H1 (cell line): ENCODE results near the gene MYH16. TPM values are rescaled to one million over a fixed set of nuclear protein-coding genes. Genes with fewer than 3 reads are reported as not detected.

Source experiments
- CTCF ChIA-PET: fragments of 300-600 bp; sonication (Branson Sonifier 250); formaldehyde crosslinking; loops from one replicate; lab custom pipeline; 2021; ENCODE audit not compliant: partially characterized antibody; lab: Charles Lee
- POLR2A ChIA-PET: fragments of 300-600 bp; sonication (Branson Sonifier 250); formaldehyde crosslinking; loops from one replicate; lab custom pipeline; 2021; ENCODE audit warnings: inconsistent platforms; ENCODE audit not compliant: partially characterized antibody; lab: Charles Lee
- DNase-seq, 2 experiments: peaks; one replicate each; pipeline versions ENCODE4 v3.0.0 to v3.0.0-alpha.2; 2010 to 2022; ENCODE audit warnings: low spot score in 2 of 2, low read depth in 1 of 2, mixed read lengths in 1 of 2
- FAIRE-seq: peaks from 2 replicates; lab custom pipeline; 2011; peaks lifted over from hg19 to GRCh38; lab: Jason Lieb, UNC
- H2AFZ ChIP-seq: 2 replicates; pipeline ENCODE4 v1.8.1; 2012; ENCODE audit warnings: low read length, inconsistent platforms
- H2AK5ac ChIP-seq: 2 replicates; pipeline ENCODE4 v1.6.1; 2013; ENCODE audit warnings: low read depth, low read length
- H2BK120ac ChIP-seq: replicated peaks from 2 replicates; pipeline ENCODE3; 2013; ENCODE audit warnings: low read depth, low read length, inconsistent platforms
- H2BK12ac ChIP-seq: 2 replicates; pipeline ENCODE4 v1.6.1; 2013; ENCODE audit warnings: low read depth, low read length
- H2BK15ac ChIP-seq: 2 replicates; pipeline ENCODE4 v1.6.1; 2013; ENCODE audit warnings: low read length
- H2BK20ac ChIP-seq: 2 replicates; pipeline ENCODE4 v1.6.1; 2013; ENCODE audit warnings: low read length
- H2BK5ac ChIP-seq: 2 replicates; pipeline ENCODE4 v1.6.1; 2013; ENCODE audit warnings: low read depth, low read length
- H3K14ac ChIP-seq: 2 replicates; pipeline ENCODE4 v1.6.1; 2013; ENCODE audit warnings: inconsistent platforms; ENCODE audit not compliant: insufficient read length
- H3K18ac ChIP-seq: 2 replicates; pipeline ENCODE4 v1.6.1; 2013; ENCODE audit warnings: low read length; ENCODE audit errors: extremely low read depth
- H3K23ac ChIP-seq: 2 replicates; pipeline ENCODE4 v1.6.1; 2013; ENCODE audit warnings: inconsistent platforms; ENCODE audit not compliant: insufficient read length
- H3K23me2 ChIP-seq: 2 replicates; pipeline ENCODE4 v1.6.1; 2013; ENCODE audit warnings: low read depth, low read length
- H3K27ac ChIP-seq: 2 replicates; pipeline ENCODE4 v1.6.1; 2011; ENCODE audit warnings: low read depth, low read length, inconsistent platforms
- H3K27me3 ChIP-seq, 4 experiments: replicated peaks in 1 of 4; 1 replicate in 1 of 4; 2 replicates in 3 of 4; pipeline versions ENCODE4 v1.6.1 to v1.8.1; 2011 to 2013; ENCODE audit warnings: low read length in 3 of 4, mild to moderate bottlenecking in 3 of 4, inconsistent platforms in 2 of 4, mixed read lengths in 2 of 4, moderate library complexity in 1 of 4; ENCODE audit not compliant: control insufficient read depth in 3 of 4, insufficient read depth in 3 of 4; ENCODE audit errors: extremely low read depth in 1 of 4
- H3K36me3 ChIP-seq, 4 experiments: 2 replicates each; pipeline versions ENCODE4 v1.6.1 to v1.8.1; 2011 to 2013; ENCODE audit warnings: mild to moderate bottlenecking in 4 of 4, low read length in 3 of 4, moderate library complexity in 2 of 4, control low read depth in 1 of 4, inconsistent platforms in 1 of 4; ENCODE audit not compliant: insufficient read depth in 4 of 4, control insufficient read depth in 2 of 4
- H3K4ac ChIP-seq: replicated peaks from 2 replicates; pipeline ENCODE3; 2013; ENCODE audit warnings: low read length, low read depth, mixed read lengths, inconsistent platforms; ENCODE audit not compliant: insufficient read length
- H3K4me1 ChIP-seq, 4 experiments: replicated peaks in 1 of 4; 1 replicate in 1 of 4; 2 replicates in 3 of 4; pipeline versions ENCODE4 v1.6.1 to v1.8.1; 2011 to 2013; ENCODE audit warnings: low read length in 3 of 4, inconsistent platforms in 2 of 4, mixed read lengths in 1 of 4; ENCODE audit not compliant: insufficient read depth in 4 of 4, control insufficient read depth in 3 of 4
- H3K4me2 ChIP-seq, 2 experiments: 2 replicates each; pipeline versions ENCODE4 v1.6.1 to v1.8.1; 2011 to 2013; ENCODE audit warnings: low read depth in 2 of 2, low read length in 2 of 2, control low read depth in 1 of 2, inconsistent platforms in 1 of 2, mild to moderate bottlenecking in 1 of 2; ENCODE audit not compliant: insufficient read depth in 1 of 2
- H3K4me3 ChIP-seq, 4 experiments: fragments of 200-600, 300-600 bp in 1 of 4; sonication (generic), shearing (Covaris generic), sonication (Bioruptor Twin) in 1 of 4; 2 replicates each; pipeline versions ENCODE4 v1.5.1 to v1.8.1; 2011 to 2016; ENCODE audit warnings: low read length in 4 of 4, low read depth in 3 of 4, control low read depth in 2 of 4, inconsistent platforms in 2 of 4, mild to moderate bottlenecking in 2 of 4, mixed read lengths in 1 of 4, moderate library complexity in 1 of 4; ENCODE audit not compliant: insufficient read depth in 2 of 4; ENCODE audit errors: extremely low read depth in 1 of 4
- H3K56ac ChIP-seq: replicated peaks from 2 replicates; pipeline ENCODE3; 2013; ENCODE audit warnings: low read depth, mild to moderate bottlenecking, mixed read lengths, low read length, inconsistent platforms; ENCODE audit not compliant: insufficient read length
- H3K79me1 ChIP-seq: 2 replicates; pipeline ENCODE4 v1.6.1; 2013; ENCODE audit warnings: low read depth, low read length, control low read depth
- H3K79me2 ChIP-seq, 2 experiments: 2 replicates each; pipeline versions ENCODE4 v1.6.1 to v1.8.1; 2012 to 2013; ENCODE audit warnings: low read length in 2 of 2, mild to moderate bottlenecking in 2 of 2, inconsistent platforms in 1 of 2; ENCODE audit not compliant: insufficient read depth in 2 of 2, control insufficient read depth in 1 of 2
- H3K9ac ChIP-seq, 4 experiments: replicated peaks in 1 of 4; 1 replicate in 1 of 4; 2 replicates in 3 of 4; pipeline versions ENCODE4 v1.6.1 to v1.8.1; 2011 to 2013; ENCODE audit warnings: low read depth in 3 of 4, low read length in 3 of 4, control low read depth in 2 of 4, mild to moderate bottlenecking in 2 of 4, moderate library complexity in 2 of 4, inconsistent platforms in 1 of 4; ENCODE audit errors: extremely low read depth in 1 of 4
- H3K9me3 ChIP-seq, 2 experiments: 2 replicates each; pipeline versions ENCODE4 v1.6.1 to v1.8.1; 2012 to 2013; ENCODE audit warnings: mild to moderate bottlenecking in 2 of 2, moderate library complexity in 2 of 2, control low read depth in 1 of 2, inconsistent platforms in 1 of 2, low read depth in 1 of 2, low read length in 1 of 2, mixed read lengths in 1 of 2; ENCODE audit not compliant: insufficient read depth in 2 of 2
- H4K20me1 ChIP-seq, 2 experiments: replicated peaks in 1 of 2; 2 replicates each; pipeline versions ENCODE3 to v1.8.1; 2011 to 2013; ENCODE audit warnings: inconsistent platforms in 2 of 2, low read length in 2 of 2, mild to moderate bottlenecking in 1 of 2; ENCODE audit not compliant: insufficient read depth in 2 of 2, control insufficient read depth in 1 of 2
- H4K5ac ChIP-seq: 2 replicates; pipeline ENCODE4 v1.6.1; 2013; ENCODE audit warnings: low read length, low read depth, mixed read lengths, inconsistent platforms; ENCODE audit not compliant: insufficient read length
- H4K8ac ChIP-seq: 2 replicates; pipeline ENCODE4 v1.8.0; 2013; ENCODE audit warnings: mild to moderate bottlenecking, moderate library complexity, low read length, inconsistent platforms; ENCODE audit not compliant: insufficient read depth; ENCODE audit errors: extremely low read depth
- H4K91ac ChIP-seq: replicated peaks from 2 replicates; pipeline ENCODE3; 2013; ENCODE audit warnings: low read length, mixed read lengths, inconsistent platforms; ENCODE audit not compliant: insufficient read length
- SP2 ChIP-seq: IDR thresholded peaks from 2 replicates; pipeline ENCODE4 v1.6.1; 2012; ENCODE audit warnings: mild to moderate bottlenecking, low read length, inconsistent platforms
- WGBS, 2 experiments: shearing (Covaris generic) in 1 of 2; methylation state at CpG; one replicate each; pipeline versions ENCODE4 v1.1.6 to v1.1.7; 2013 to 2015; ENCODE audit warnings: low lambda C conversion rate in 2 of 2, mixed read lengths in 2 of 2, inconsistent platforms in 1 of 2, low coverage in 1 of 2, missing lambda C conversion rate in 1 of 2; ENCODE audit not compliant: insufficient replicate concordance in 2 of 2, insufficient coverage in 1 of 2, insufficient read length in 1 of 2; ENCODE audit errors: extremely low coverage in 1 of 2, missing lambda C conversion rate in 1 of 2; 5-methylcytosine and 5-hydroxymethylcytosine counted together
- polyA plus RNA-seq, 7 experiments: library from polyadenylated mRNA; depleted of rRNA in 3 of 7; stranded (reverse) in 5 of 7; unstranded in 2 of 7; fragments of >200 nt in 5 of 7; fragments of 200-250 nt in 2 of 7; gene quantifications; 1 replicate in 5 of 7; 2 replicates in 1 of 7; 4 replicates in 1 of 7; pipeline versions ENCODE4 v1.2.1 to v1.2.3, GENCODE V29; 2011 to 2013; ENCODE audit warnings: missing spikeins in 2 of 7, mixed read lengths in 2 of 7
- total RNA-seq: library from RNA; stranded (reverse); fragmentation: NEBNext Ultra II Directional; extraction: Animal tissue kit (Norgen Biotek cat#: 25700); gene quantifications from 2 replicates; pipeline ENCODE4 v1.2.1, GENCODE V29; 2021

MYH16 gene
- total and polyA plus RNA-seq, 2 of the 8 experiments (the other 6 are each of a cell fraction or from before 2014, with no cell fraction given) = not detected

DNA sequence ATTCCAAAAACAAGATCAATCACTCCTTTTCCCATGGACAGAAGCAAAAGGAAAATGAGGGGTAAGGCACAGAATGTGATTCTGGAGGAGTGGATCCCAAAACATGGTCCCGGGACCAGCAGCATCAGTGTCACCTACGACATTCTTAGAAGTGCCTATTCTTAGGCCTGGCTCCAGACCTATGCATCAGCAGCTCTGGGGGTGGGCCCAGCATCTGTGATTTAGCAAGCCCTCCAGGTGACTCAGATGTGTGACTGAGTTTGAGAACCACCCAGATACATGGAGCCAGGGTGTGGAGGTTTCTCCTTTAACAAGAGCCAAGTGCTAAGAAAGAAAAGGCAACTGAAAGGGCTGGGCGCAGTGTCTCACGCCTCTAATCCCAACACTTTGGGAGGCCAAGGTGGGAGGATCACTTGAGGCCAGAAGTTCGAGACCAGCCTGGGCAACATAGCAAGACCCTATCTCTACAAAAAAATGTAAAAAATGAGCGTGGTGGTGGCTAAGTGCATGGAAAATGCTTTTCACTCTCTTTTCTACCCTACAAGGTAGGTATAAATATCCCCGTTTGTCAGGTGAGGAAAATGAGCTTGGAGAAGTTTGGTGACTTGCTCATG is 35.9 kb downstream of the MYH16 start:
- Histone ChIP-seq H3K79me2 (no peaks in the 10 kb centered on the region), H3K4me2 (no peak overlapping the region), H2BK12ac (no peak overlapping the region), H2AFZ (no peak overlapping the region), H2BK120ac (no peak overlapping the region), H4K5ac (no peak overlapping the region), H3K56ac (no peak overlapping the region), H4K91ac (no peak overlapping the region), H3K9ac (no peak overlapping the region), H3K9me3 (0 out of 4 replicates have a peak, but pooled peaks cover 0 to 3% of the 10 kb centered on the region in 2 experiments), H3K14ac (no peak overlapping the region), H2AK5ac (no peak overlapping the region), H3K18ac (no peak overlapping the region), H3K27me3 (no peaks in the 10 kb centered on the region), H3K79me1 (no peaks in the 10 kb centered on the region), H4K8ac (no peak overlapping the region), H3K4ac (no peak overlapping the region), H3K4me1 (no peaks in the 10 kb centered on the region), H2BK20ac (no peak overlapping the region), H3K23me2 (no peaks in the 10 kb centered on the region), H3K4me3 (no peak overlapping the region), H3K27ac (no peak overlapping the region), H4K20me1 (no peaks in the 10 kb centered on the region), H3K23ac (no peak overlapping the region), H2BK15ac (no peak overlapping the region), H2BK5ac (no peak overlapping the region), H3K36me3 (no peaks in the 10 kb centered on the region)
- ChIA-PET POLR2A (no interaction called here), CTCF (interaction anchor here (0.7 to 8.4 kb wide), 7 partner anchors 10 to 347 kb away, joined by 3 to 87 read pairs (median 4); no protein-coding TSS in a partner anchor)
- no peak for TF ChIP-seq SP2
- no peak for FAIRE-seq
- DNase-seq = no peak
- 92% methylated on average over 7 of the region's 7 CpGs; no CpG with 5 or more reads in 1 of the 2 experiments for WGBS, 2 experiments
